ENCODE measurements around the gene LRIT1.

The LRIT1 gene

GRCh38 chr10:84185526-84186175 lies 55.7 kb downstream of the LRIT1 start:
- no peak for DNase-seq

GRCh38 chr10:84184517-84184916 lies 56.8 kb downstream of the LRIT1 start:
- DNase-seq: no peak

- DNase-seq: no peak
Measured at GRCh38 chr10:84181631-84182030, 59.7 kb downstream of the LRIT1 start.

All from NCI-H526 treated with DMSO at 0.1 percent for 48 hours (cell line).